H9 (cell line): Measurements from ENCODE around the gene GRID2. TPM values are rescaled to one million over a fixed set of nuclear protein-coding genes. Genes with fewer than 3 reads are reported as not detected.

Source experiments
- DNase-seq: peaks from one replicate; pipeline ENCODE4 v3.0.0-alpha.2; 2017
- H2AFZ ChIP-seq: one replicate; pipeline ENCODE4 v1.6.1; 2013; ENCODE audit warnings: mild to moderate bottlenecking, low read length, control low read depth, moderate library complexity
- H2AK5ac ChIP-seq: 2 replicates; pipeline ENCODE4 v1.6.1; 2013; ENCODE audit warnings: low read length, control low read depth, mixed read lengths; ENCODE audit not compliant: insufficient read length
- H2BK120ac ChIP-seq: one replicate; pipeline ENCODE4 v1.6.1; 2013; ENCODE audit warnings: low read depth, mild to moderate bottlenecking, low read length, control low read depth, inconsistent platforms; ENCODE audit not compliant: poor library complexity, severe bottlenecking
- H2BK12ac ChIP-seq: 2 replicates; pipeline ENCODE4 v1.6.1; 2013; ENCODE audit warnings: low read length, control low read depth, mixed read lengths, low read depth; ENCODE audit not compliant: insufficient read length
- H2BK15ac ChIP-seq: 2 replicates; pipeline ENCODE4 v1.6.1; 2013; ENCODE audit warnings: low read depth, low read length, control low read depth
- H2BK20ac ChIP-seq: one replicate; pipeline ENCODE4 v1.6.1; 2013; ENCODE audit warnings: low read depth, mild to moderate bottlenecking, low read length, control low read depth, inconsistent platforms; ENCODE audit not compliant: poor library complexity, severe bottlenecking
- H2BK5ac ChIP-seq: 2 replicates; pipeline ENCODE4 v1.6.1; 2013; ENCODE audit warnings: low read length, control low read depth, mixed read lengths; ENCODE audit not compliant: insufficient read length
- H3K14ac ChIP-seq: 2 replicates; pipeline ENCODE4 v1.6.1; 2013; ENCODE audit warnings: low read length, control low read depth; ENCODE audit not compliant: insufficient read depth
- H3K18ac ChIP-seq: 2 replicates; pipeline ENCODE4 v1.6.1; 2013; ENCODE audit warnings: low read depth, mild to moderate bottlenecking, mixed read lengths, low read length, control low read depth; ENCODE audit not compliant: insufficient read length
- H3K23ac ChIP-seq: 2 replicates; pipeline ENCODE4 v1.6.1; 2013; ENCODE audit warnings: low read length, control low read depth, mixed read lengths, low read depth; ENCODE audit not compliant: insufficient read length
- H3K23me2 ChIP-seq: 2 replicates; pipeline ENCODE4 v1.6.1; 2013; ENCODE audit warnings: low read depth, mild to moderate bottlenecking, mixed read lengths, low read length, control low read depth; ENCODE audit not compliant: insufficient read length, poor library complexity, severe bottlenecking
- H3K27ac ChIP-seq: 2 replicates; pipeline ENCODE4 v1.5.1; 2013; ENCODE audit warnings: low read length, control low read depth, mixed read lengths, low read depth; ENCODE audit not compliant: insufficient read length
- H3K27me3 ChIP-seq: 2 replicates; pipeline ENCODE4 v1.6.1; 2013; ENCODE audit warnings: low read length, control low read depth, inconsistent platforms; ENCODE audit not compliant: insufficient read depth
- H3K4ac ChIP-seq: 2 replicates; pipeline ENCODE4 v1.6.1; 2013; ENCODE audit warnings: low read depth, mild to moderate bottlenecking, control low read depth, inconsistent platforms, low read length, moderate library complexity
- H3K4me1 ChIP-seq: 2 replicates; pipeline ENCODE4 v1.6.1; 2013; ENCODE audit warnings: low read length, control low read depth, inconsistent platforms; ENCODE audit not compliant: insufficient read depth
- H3K4me2 ChIP-seq: 2 replicates; pipeline ENCODE4 v1.6.1; 2013; ENCODE audit warnings: low read length, control low read depth, mixed read lengths; ENCODE audit not compliant: insufficient read length, insufficient read depth
- H3K56ac ChIP-seq: 2 replicates; pipeline ENCODE4 v1.6.1; 2013; ENCODE audit warnings: low read depth, mild to moderate bottlenecking, mixed read lengths, low read length, control low read depth; ENCODE audit not compliant: insufficient read length
- H3K79me1 ChIP-seq: 2 replicates; pipeline ENCODE4 v1.6.1; 2013; ENCODE audit warnings: low read depth, mild to moderate bottlenecking, moderate library complexity, low read length, control low read depth, inconsistent platforms; ENCODE audit not compliant: insufficient read depth, poor library complexity, severe bottlenecking
- H3K79me2 ChIP-seq: 2 replicates; pipeline ENCODE4 v1.6.1; 2013; ENCODE audit warnings: low read length, control low read depth, inconsistent platforms; ENCODE audit not compliant: insufficient read depth
- H3K9ac ChIP-seq: 2 replicates; pipeline ENCODE4 v1.6.1; 2013; ENCODE audit warnings: low read length, control low read depth, mixed read lengths; ENCODE audit not compliant: insufficient read length; ENCODE audit errors: extremely low read depth
- H3K9me3 ChIP-seq: one replicate; pipeline ENCODE4 v1.6.1; 2013; ENCODE audit warnings: low read depth, low read length, inconsistent platforms; ENCODE audit not compliant: control insufficient read depth
- H3T11ph ChIP-seq: one replicate; pipeline ENCODE4 v1.6.1; 2013; ENCODE audit warnings: mild to moderate bottlenecking, low read length, control low read depth, inconsistent platforms
- H4K20me1 ChIP-seq: one replicate; pipeline ENCODE4 v1.6.1; 2013; ENCODE audit not compliant: control insufficient read depth, insufficient read length, insufficient read depth
- H4K5ac ChIP-seq: 2 replicates; pipeline ENCODE4 v1.6.1; 2013; ENCODE audit warnings: low read depth, mild to moderate bottlenecking, mixed read lengths, low read length, control low read depth; ENCODE audit not compliant: insufficient read length
- H4K8ac ChIP-seq: replicated peaks from 2 replicates; pipeline ENCODE4 v1.6.1; 2013; ENCODE audit warnings: low read length, control low read depth, mixed read lengths, low read depth; ENCODE audit not compliant: insufficient read length
- H4K91ac ChIP-seq: 2 replicates; pipeline ENCODE4 v1.6.1; 2013; ENCODE audit warnings: low read depth, mild to moderate bottlenecking, moderate library complexity, mixed read lengths, low read length, control low read depth; ENCODE audit not compliant: insufficient read length
- H3K27ac Mint-ChIP-seq, 3 experiments: 2 replicates in 2 of 3; 3 replicates in 1 of 3; pipeline ENCODE4 v1.8.0; 2020 to 2021; ENCODE audit warnings: mixed read lengths in 3 of 3, mild to moderate bottlenecking in 1 of 3, moderate library complexity in 1 of 3
- H3K27me3 Mint-ChIP-seq: 2 replicates; pipeline ENCODE4 v1.8.0; 2021; ENCODE audit warnings: low read depth, mild to moderate bottlenecking, moderate library complexity, mixed read lengths
- H3K36me3 Mint-ChIP-seq, 3 experiments: 2 replicates in 2 of 3; 3 replicates in 1 of 3; pipeline ENCODE4 v1.8.0; 2020 to 2021; ENCODE audit warnings: low read depth in 3 of 3, mixed read lengths in 3 of 3; ENCODE audit not compliant: insufficient read depth in 1 of 3
- H3K4me1 Mint-ChIP-seq, 2 experiments: 2 replicates each; pipeline ENCODE4 v1.8.0; 2020; ENCODE audit warnings: mixed read lengths in 2 of 2
- H3K4me3 Mint-ChIP-seq, 2 experiments: 2 replicates in 1 of 2; 3 replicates in 1 of 2; pipeline ENCODE4 v1.8.0; 2020 to 2021; ENCODE audit warnings: mild to moderate bottlenecking in 2 of 2, mixed read lengths in 2 of 2, moderate library complexity in 1 of 2
- H3K9me3 Mint-ChIP-seq, 2 experiments: 2 replicates in 1 of 2; 3 replicates in 1 of 2; pipeline ENCODE4 v1.8.0; 2020; ENCODE audit warnings: mild to moderate bottlenecking in 2 of 2, mixed read lengths in 2 of 2, moderate library complexity in 1 of 2
- CTCF ChIP-seq: fragments of 200-600 bp; sonication (generic); conservative IDR thresholded peaks from 3 replicates; pipeline ENCODE4 v1.8.0; 2021; ENCODE audit warnings: antibody characterized with exemption, mild to moderate bottlenecking
- WGBS: extraction: QIAGEN DNeasy Blood & Tissue Kit; methylation state at CpG from one replicate; pipeline ENCODE4 v1.1.7; 2013; ENCODE audit warnings: missing lambda C conversion rate, low lambda C conversion rate, mixed read lengths; ENCODE audit not compliant: insufficient read length; ENCODE audit errors: extremely low coverage; 5-methylcytosine and 5-hydroxymethylcytosine counted together
- total RNA-seq: library from RNA; stranded (reverse); gene quantifications from 2 replicates; pipeline ENCODE4 v1.2.1, GENCODE V29; 2021

GRID2 gene
- total RNA-seq, 1 experiment from 2014 or later = 21.8 TPM

DNA sequence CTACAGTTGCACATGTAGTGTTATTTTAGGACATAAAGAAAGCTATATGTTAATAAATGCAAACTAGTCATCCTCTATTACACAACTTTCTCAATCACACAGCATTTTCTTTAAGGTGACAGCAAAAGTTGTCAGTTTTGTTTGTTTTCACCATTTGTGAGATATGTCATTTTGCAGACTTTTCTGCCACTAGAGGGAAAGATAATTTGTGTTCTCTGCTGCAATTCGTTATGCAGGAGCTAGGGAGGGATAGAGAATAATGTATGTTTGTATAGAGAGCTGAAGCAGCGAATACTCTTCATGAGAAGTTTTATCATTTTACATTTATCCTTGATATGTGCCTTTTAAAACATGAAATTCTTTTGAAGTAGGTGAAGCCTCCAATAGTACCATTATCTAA lies 854.2 kb downstream of the GRID2 start:
- no peak overlapping the region for H3K23ac ChIP-seq
- no peak overlapping the region for H2BK5ac ChIP-seq
- no peak for DNase-seq
- H3K14ac ChIP-seq = no peak overlapping the region
- H3K27ac ChIP-seq = no peak overlapping the region
- H2BK15ac ChIP-seq = no peak overlapping the region
- no peak overlapping the region for H2AK5ac ChIP-seq
- TF ChIP-seq CTCF = peak; percentile 58
- H3K4me2 ChIP-seq = no peak overlapping the region
- H4K20me1 ChIP-seq = no peaks in the 10 kb centered on the region
- no peaks in the 10 kb centered on the region for H3K9me3 Mint-ChIP-seq
- no peak overlapping the region for H4K91ac ChIP-seq
- no peak overlapping the region for H2BK20ac ChIP-seq
- no peaks in the 10 kb centered on the region for H3K27me3 ChIP-seq
- H3K4me1 ChIP-seq = peaks cover 4% of the 10 kb centered on the region; the same call in 1 of the 2 replicates
- no peaks in the 10 kb centered on the region for H3K79me2 ChIP-seq
- H3K27me3 Mint-ChIP-seq = no peaks in the 10 kb centered on the region
- H4K5ac ChIP-seq = no peak overlapping the region
- no peak overlapping the region for H3K4me3 Mint-ChIP-seq
- no peak overlapping the region for H3K18ac ChIP-seq
- no peak overlapping the region for H3K9ac ChIP-seq
- H3T11ph ChIP-seq = no peak overlapping the region
- no peaks in the 10 kb centered on the region; a peak in 1 of 7 replicates for H3K36me3 Mint-ChIP-seq
- no peak overlapping the region for H2AFZ ChIP-seq
- H3K79me1 ChIP-seq = no peaks in the 10 kb centered on the region
- H2BK12ac ChIP-seq = no peak overlapping the region
- peaks cover 13 to 17% of the 10 kb centered on the region in 2 experiments for H3K4me1 Mint-ChIP-seq
- no peaks in the 10 kb centered on the region for H3K9me3 ChIP-seq
- H2BK120ac ChIP-seq = no peak overlapping the region
- H3K27ac Mint-ChIP-seq = no peak overlapping the region
- no peak overlapping the region for H4K8ac ChIP-seq
- no peak overlapping the region for H3K4ac ChIP-seq
- H3K56ac ChIP-seq = no peak overlapping the region
- H3K23me2 ChIP-seq = no peaks in the 10 kb centered on the region
- no CpG with 5 or more reads among the region's 2 CpGs for WGBS
